NCI-H1048 (cell line): ENCODE measurements around the gene TFB1M.

ENCODE experiments used
- DNase-seq: peaks from one replicate; lab custom pipeline; 2025; lab: John Stamatoyannopoulos, UW

TFB1M gene

DNA sequence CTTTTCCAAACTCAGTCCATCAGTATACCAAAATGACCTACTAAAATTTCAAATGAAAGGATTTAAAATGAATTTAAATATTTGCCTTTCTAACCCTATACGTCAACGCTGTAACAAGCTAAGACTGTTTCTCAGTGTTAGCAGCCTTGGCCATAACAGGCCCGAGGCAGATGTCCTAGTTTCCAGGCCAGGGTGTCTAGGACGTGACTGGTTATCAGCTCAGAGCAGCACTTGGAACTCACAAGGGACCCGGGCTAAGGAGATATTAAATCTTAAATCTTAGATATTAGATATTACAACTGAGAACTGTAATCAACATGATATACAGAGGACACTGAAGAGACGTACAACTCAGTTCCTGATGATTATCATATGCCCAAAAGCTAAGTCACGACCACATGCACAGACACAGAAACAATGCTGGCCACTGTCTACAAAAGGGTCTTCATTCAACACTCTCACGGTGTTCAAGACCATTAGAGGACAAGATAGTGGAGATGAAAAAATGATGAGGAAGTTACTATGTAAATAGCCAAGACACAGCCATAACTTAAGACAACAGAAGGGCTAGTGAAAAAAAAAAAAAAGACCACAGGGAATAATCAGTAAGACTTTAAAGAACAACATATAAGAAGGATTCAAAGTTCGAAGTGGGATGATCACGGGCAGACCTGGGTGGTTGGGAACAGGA lies 50.8 kb downstream of the TFB1M start, which contains the start of gene CLDN20:
Gene CLDN20, plus strand, starts transcription at position 641 of the 691 bp plus-strand sequence. CDS start 11,707 bp downstream, outside the sequence.
- no peak for DNase-seq

- no peak for DNase-seq
Observed at GRCh38 chr6:155262655-155263054, 51.6 kb downstream of the TFB1M start.

GRCh38 chr6:155261111-155261900 lies 53.0 kb downstream of the TFB1M start:
- no peak for DNase-seq

- DNase-seq, result no peak
Observed at GRCh38 chr6:155260686-155261085, 53.6 kb downstream of the TFB1M start.

GRCh38 chr6:155259897-155260296 lies 54.4 kb downstream of the TFB1M start:
- no peak for DNase-seq

DNA sequence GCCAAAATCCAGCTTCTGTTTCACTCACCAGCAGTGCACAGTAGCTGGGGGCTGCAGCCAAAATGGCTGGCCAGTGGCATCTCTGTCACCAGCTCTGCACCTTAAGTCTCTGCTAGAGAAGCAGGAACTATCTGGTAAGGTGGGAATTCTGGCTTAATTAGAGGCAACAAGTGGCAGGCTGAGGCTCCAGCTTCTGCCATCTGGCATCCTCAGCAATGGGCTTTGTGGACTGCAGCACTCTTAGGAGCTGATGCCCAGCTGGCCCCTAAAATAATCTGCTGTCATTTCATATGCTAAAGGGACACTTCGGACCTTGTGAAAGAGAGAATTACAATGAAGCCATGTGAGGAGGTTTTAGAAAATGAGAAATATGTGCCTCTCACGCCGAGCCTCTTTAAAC lies 55.1 kb downstream of the TFB1M start:
- no peak for DNase-seq

- no peak for DNase-seq
Observed at GRCh38 chr6:155257796-155258195, 56.5 kb downstream of the TFB1M start.

- DNase-seq, result no peak
Observed at GRCh38 chr6:155256122-155256795, 58.0 kb downstream of the TFB1M start.

GRCh38 chr6:155254139-155254538 lies 60.1 kb downstream of the TFB1M start:
- no peak for DNase-seq

GRCh38 chr6:155253337-155253736 lies 60.9 kb downstream of the TFB1M start:
- DNase-seq, result no peak

DNA sequence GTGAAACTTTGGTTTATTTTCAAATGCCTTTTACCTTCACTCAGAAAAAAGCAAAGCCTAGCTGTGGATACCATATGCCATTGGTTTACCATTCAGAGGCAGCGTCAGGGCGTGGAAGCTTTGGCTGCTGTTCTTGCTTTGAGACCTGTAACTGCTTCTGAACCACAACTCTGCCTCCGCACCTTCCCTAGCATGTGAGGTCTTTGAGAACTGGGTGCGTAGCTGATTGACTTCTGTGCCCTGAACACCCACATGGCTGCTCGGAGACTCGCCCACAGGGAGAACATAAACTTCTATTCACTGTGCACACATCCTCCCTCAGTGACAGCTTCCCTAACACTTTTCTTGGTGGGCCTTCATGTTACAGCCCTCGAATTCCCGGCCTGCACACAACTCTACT lies 61.7 kb downstream of the TFB1M start:
- DNase-seq, result no peak

GRCh38 chr6:155250701-155251381 lies 63.4 kb downstream of the TFB1M start:
- DNase-seq, result no peak

- DNase-seq, result no peak
Observed at GRCh38 chr6:155248008-155249001, 66.0 kb downstream of the TFB1M start.

DNA sequence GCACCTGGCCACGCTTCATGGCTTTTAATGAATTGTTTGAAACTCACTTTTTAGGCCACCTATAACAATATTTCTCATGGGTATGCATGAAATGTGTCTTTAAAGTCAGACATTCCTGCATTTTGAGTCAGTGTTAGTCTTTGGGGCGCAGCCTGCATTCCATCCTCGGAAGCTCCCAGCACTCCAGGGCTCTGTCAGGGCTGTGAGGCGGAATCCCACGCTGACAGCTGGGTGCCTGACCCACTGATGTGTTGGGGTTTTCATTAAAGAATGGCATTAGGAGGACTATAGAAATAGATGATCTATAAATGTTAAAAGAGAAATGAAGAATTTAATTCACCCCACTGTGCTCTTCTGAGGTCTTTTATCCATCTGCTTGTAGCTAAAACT lies 66.7 kb downstream of the TFB1M start:
- DNase-seq, result no peak

- no peak for DNase-seq
Observed at GRCh38 chr6:155246825-155247224, 67.5 kb downstream of the TFB1M start.

DNA sequence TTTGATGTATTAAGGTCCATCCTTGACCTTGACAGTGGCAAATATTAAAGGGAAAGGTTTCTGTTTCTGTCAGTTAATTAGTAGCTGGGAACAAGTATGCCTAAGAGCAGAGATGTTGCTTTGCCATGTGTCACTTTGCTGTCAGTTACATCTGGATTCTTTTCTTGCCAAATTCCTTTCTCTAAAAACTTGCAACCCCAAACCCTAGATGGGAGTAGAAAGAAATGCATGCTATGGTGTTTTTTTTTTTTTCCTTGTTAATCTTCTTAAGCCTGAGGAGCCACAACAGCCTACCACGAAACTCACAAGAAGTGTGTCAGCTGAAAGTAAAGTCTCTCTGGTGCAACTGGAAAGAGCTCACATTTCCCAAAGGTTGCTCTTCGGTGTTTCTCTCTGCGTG lies 68.5 kb downstream of the TFB1M start:
- DNase-seq, result no peak

- no peak for DNase-seq
Observed at GRCh38 chr6:155245193-155245592, 69.1 kb downstream of the TFB1M start.

DNA sequence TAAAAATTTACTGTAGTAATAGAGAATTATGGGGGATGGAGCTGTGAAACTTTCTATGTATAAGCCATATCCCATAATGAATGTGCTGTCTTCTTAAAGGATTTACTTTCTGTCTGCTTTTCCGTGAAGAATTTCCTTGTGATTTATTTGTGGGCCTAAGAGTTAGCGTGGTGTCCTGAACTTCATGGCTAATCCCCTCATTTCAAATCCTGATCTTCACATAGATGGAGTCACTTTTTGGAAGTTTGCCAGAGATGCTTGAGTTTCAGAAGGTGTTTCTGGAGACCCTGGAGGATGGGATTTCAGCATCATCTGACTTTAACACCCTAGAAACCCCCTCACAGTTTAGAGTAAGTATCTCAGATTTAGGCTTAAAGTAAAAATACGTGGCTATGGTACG lies 69.8 kb downstream of the TFB1M start:
- no peak for DNase-seq

DNA sequence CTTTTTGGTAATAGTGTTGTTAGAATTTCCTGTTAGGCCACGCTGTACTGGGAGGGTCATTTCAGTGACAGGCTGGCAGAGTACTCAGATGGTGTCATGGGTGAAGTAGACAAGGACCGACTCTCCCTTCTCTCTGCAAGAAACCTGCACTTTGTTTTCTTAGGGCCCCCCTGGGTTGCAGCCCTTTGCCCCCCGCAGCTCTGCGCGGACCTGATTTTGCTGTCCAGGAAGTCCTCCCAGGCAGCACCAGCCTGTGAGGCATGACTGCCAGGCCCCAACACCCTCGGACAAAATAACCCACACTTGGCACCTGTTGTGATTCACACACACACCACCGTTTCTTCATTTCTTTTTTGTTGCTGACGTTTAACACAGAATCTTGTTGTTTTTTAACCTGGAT lies 72.3 kb downstream of the TFB1M start:
- DNase-seq, result no peak

- no peak for DNase-seq
Observed at GRCh38 chr6:155240905-155241600, 73.2 kb downstream of the TFB1M start.
